HG02642 (cell line): ENCODE results near the gene SMIM14.
A peak's percentile ranks its signal among the peaks of the same experiment; 100 is the strongest.
"Not testable (repeated sequence)": the region's sequence is repeated elsewhere in the genome, so short reads cannot be mapped to it uniquely, and the experiment has no call there.

ENCODE experiments used
- ATAC-seq: cut with Tn5 transposase; IDR thresholded peaks from one replicate; pipeline ENCODE4 v1.9.1; 2021; ENCODE audit warnings: mild to moderate bottlenecking; ENCODE audit not compliant: unreplicated experiment, poor library complexity

SMIM14 gene

GRCh38 chr4:39648827-39649558 is 10.3 kb upstream of the SMIM14 start:
- no peak for ATAC-seq

- ATAC-seq, result no peak
These were observed 9.5 kb upstream of the SMIM14 start for GRCh38 chr4:39648213-39648612.

DNA sequence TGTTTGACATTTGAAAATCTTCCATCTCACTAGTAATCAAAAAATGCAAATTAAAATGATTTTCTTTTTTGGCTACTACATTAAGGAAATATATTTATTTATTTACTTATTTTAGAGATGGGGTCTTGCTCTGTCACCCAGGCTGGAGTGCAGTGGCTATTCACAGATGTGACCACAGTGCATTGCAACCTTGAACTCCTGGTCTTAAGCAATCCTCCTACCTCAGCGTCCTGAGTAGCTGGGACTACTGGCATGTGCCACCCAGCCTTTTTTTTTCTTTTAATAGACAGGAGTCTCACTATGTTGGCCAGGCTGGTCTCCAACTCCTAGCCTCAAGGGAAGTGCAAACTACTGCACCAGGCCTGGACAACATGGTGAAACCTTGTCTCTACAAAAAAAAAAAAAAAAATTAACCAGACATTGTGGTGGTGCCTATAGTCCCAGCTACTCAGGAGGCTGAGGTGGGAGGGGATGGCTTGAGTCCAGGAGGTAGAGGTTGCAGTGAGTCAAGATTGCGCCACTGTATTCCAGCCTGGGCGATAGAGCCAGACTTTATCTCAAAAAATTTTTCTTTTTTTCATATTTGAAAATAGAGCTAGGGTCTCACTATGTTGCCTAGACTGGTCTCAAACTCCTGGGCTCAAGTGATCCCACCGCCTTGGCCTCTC is 4.4 kb upstream of the SMIM14 start:
- no peak for ATAC-seq

DNA sequence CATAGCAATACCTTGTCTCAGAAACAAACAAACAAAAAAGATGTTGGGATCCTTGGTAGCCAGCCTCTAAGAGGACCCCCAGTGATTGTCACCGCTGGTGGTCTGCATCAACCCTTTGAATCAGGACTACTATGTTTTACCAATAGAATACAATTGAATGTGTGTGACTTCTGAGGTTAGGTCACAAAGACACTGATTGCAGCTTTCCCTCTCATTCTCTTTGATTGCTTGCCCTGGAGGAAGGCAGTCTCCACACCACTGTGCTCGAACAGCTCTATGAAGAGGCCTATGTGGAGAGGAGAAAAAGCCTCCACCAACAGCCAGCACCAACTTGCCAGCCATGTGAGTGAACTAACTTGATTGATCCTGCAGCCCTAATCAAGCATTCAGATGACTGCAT is 2.8 kb upstream of the SMIM14 start:
- ATAC-seq, result no peak

- peak; percentile 13 for ATAC-seq
These were observed 895 bp downstream of the SMIM14 start for GRCh38 chr4:39637586-39638353.

- no peak for ATAC-seq
These were observed 1.5 kb downstream of the SMIM14 start for GRCh38 chr4:39637221-39637585.

DNA sequence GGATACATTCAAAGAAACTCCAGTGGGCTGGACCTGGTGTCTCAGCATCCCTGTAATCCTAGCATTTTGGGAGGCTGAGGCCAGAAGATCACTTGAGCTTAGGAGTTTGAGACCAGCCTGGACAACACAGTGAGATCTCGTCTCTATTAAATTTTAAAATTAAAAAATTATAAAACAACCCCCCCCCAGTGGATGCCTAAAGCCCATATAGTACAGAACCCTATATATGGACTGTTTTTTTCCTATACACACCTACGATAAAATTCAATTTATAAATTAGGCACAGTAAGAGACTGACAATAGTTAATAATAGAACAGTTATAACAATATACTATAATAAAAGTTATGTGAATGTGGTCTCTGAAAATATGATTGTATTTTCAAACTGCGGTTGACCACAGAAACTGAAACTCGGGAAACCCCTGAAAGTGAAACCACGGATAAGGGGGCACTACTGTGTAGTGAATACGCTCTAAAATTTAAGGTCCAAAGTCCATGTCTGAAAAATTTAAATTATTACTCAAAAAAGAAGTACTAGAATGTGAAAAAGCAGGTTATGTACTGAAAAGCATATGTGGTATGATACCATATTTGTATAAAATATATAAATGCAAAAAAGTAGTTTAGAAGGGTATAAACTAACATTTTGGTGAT is 2.0 kb downstream of the SMIM14 start:
- ATAC-seq, result no peak

DNA sequence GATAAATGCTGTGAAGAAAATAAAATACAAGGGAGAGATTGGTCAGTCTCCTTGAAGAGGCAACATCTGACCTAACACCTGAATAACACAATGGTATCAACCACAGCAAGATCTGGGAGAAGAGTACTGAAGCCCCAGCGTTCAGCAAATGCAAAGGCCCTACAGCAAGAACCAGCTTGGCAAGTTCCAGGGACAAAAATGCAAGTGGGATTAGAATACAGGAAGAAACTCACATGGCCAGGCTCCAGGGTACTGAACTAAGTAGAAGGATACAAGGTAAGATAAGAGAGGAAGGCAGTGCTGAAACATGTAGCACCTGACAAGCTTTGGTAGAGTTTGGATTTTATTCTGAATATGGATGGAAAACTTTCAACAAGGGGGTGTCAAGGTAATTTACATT is 3.6 kb downstream of the SMIM14 start:
- ATAC-seq, result no peak

DNA sequence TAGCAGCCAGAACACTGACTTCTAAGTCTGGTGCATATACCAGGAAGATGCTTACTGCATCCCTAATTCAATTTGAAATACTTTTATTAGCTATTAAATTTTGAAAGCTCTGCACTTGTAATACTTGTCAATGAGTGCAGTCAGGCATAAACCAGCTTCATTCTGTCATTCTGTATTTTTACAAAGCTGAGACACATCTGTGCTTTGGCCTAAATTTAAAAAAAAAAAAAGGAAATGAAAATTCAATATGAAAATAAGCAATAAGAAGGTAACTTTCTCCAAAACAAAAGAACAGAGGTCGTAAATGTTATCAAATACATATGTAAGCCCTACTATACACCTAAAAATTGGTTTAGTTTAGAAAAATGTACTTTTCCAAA is 7.0 kb downstream of the SMIM14 start:
- ATAC-seq, result peak; percentile 56

DNA sequence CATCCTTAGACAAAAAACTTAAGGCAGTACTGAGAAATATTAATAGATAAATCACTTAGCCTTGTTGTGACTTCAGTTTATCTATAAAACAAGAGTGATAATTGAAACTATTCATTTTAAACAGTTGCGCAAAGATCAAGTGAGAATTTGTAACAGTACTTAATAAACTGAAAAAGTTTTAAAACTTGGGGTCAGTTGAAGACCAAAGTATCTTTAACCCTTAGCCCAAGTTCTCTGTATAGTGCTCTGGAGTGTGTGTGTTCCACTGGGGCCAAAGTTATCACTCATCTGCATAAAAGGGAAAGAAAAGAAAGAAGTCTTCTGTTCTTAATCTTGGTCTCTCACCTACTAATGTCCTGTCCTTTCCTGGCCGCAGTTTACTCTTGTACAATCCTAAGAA is 11.3 kb downstream of the SMIM14 start:
- no peak for ATAC-seq

- no peak for ATAC-seq
These were observed 11.8 kb downstream of the SMIM14 start for GRCh38 chr4:39626913-39627312.

DNA sequence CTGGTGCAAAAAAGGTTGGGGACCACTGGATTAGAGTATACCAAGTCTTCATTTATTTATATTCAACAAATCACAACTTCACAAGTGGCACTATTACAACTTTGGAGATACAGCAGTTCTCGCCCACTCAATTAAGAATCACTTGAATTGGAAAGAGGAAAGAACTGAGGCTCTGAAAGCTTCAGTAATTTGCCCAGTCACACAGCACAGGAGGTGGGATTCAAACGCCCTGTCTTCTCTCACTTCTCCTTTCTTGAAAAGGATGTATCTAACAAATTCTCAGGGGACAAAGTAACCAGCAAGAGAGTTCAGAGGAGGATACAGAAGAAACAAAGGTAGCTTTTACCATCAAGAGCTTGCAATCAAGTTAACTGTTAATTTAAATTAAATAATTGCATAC is 12.4 kb downstream of the SMIM14 start:
- peak; percentile 61 for ATAC-seq

- ATAC-seq, result no peak
These were observed 17.1 kb downstream of the SMIM14 start for GRCh38 chr4:39621582-39621981.

DNA sequence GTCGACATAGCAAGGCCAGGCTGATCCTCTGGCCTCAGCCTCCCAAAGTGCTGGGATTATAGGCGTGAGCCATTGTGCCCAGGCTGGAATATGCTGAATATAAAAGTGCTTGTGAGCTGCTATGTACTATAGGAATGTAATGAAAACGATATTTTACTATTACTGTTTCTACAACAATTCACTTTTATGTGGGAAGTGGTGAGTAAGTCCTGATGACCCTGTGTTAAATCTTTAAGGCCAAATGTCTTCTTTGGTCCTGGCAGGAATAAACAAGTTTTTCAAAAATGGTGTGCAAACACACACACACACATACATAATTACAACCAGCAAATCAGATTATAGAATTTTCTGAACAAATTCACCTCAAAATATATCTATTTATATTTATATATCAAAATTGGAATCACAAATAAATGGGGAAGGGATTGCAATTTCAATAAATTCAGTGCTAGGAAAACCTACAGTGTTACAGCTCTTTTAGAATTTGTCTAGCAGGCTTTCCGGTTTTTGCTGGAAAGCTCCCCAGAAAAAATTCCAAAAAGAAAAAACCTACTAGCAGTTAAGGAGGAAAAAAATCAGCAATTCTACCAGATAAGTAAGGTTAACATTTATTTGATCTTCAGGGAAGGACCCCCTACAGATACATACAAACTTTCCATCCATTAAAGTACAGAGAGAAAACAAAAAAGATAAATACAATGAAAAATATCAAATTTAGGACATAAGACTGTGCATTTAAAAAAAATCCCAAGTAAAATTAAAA is 17.9 kb downstream of the SMIM14 start:
- no peak for ATAC-seq

GRCh38 chr4:39617534-39617933 is 21.1 kb downstream of the SMIM14 start:
- no peak for ATAC-seq

- no peak for ATAC-seq
These were observed 22.0 kb downstream of the SMIM14 start for GRCh38 chr4:39616651-39617050.

DNA sequence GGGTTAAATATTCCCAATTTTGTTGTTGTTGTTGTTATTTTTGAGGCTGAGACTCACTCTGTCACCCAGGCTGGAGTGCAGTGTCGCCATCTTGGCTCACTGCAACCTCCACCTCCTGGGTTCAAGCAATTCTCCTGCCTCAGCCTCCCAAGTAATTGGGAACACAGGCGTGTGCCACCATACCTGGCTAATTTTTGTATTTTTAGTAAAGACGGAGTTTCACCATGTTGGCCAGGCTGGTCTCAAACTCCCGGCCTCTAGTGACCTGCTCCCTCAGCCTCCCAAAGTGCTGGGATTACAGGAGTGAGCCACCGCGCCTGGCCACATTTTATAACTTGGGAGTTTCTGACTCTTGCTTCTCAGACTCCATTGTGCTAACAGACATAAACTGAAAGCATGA is 22.6 kb downstream of the SMIM14 start:
- not testable (repeated sequence) for ATAC-seq

DNA sequence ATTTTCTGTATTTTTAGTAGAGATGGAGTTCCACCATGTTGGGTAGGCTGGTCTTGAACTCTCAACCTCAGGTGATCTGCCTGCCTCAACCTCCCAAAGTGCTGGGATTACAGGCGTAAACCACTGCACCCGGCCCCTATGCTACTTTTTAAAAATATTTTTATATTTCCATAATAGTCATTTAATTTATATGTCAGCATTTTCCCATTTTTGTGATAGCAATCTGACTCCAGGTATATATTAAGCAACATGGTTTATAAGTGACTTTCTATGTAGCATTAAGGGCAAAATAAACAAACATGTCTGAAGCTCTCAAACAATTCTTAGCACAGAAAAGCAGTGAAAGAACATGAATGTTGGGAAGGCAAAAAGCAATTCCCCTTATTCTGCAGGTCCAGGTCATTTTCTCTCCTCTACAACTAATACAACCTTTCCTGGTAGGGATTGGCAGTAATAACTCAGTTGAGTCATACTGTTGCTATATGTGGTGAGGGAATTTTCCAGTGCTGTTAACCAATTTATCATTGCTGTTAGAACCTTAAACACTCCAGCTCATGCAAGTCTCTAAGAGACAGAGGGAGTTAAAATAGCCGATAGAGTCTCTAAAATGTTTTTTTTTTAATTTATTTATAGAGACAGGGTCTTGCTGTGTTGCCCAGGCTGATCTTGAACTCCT is 24.0 kb downstream of the SMIM14 start:
- no peak for ATAC-seq

DNA sequence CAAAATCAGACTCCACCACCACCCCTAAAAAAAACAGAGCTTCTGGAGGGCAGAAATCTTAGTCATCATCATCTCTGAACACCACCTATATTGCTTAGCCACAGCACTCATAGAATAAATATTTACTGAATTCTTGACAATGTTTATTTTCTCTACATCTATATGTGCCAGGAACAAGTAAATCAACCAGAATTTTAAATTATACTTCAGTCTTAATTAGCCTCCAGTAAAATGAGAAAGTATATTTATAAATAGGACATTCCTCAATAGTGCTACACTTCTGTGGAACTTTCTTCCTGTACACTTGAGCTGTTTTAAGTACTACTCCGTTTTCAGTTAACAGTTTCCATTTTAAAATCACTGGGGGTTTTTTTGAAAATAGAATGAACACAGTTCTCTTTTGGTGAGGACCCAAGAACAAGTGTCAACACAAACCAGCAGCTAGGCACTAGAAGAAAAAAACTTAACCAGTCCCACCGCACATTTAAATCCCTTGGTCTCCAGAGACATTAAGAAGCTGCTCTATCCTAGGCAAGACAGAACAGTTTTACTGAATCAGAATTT is 25.5 kb downstream of the SMIM14 start:
- peak; percentile 39 for ATAC-seq
